ENCODE results near the gene SLC6A11. TPM values are rescaled to one million over a fixed set of nuclear protein-coding genes. Genes with fewer than 3 reads are reported as not detected.

SLC6A11 gene
- total RNA-seq, 1 experiment from 2014 or later: not detected

GRCh38 chr3:10930666-10931040, 114.6 kb downstream of the SLC6A11 start:
- no peaks in the 10 kb centered on the region for H3K4me1 ChIP-seq (ENCODE audit: insufficient read depth, low read length, poor library complexity, severe bottlenecking)
- H3K36me3 ChIP-seq (ENCODE audit: insufficient read depth, low read length, poor library complexity, severe bottlenecking): no peaks in the 10 kb centered on the region
- no TSS peak for BruUV-seq (replicated peaks)
- intact Hi-C loops (cut with micrococcal nuclease; ENCODE audit: unreplicated experiment): no loop called here
- H3K4me3 ChIP-seq (ENCODE audit: low read depth, low read length, poor library complexity, severe bottlenecking): no peak overlapping the region
- H3K27me3 ChIP-seq (replicated peaks; ENCODE audit: insufficient read depth, low read depth, low read length, poor library complexity): no peaks in the 10 kb centered on the region
- CTCF ChIA-PET: no interaction called here
- POLR2A ChIA-PET (ENCODE audit: low non-redundant PET): no interaction called here
- no peak for DNase-seq (ENCODE audit: low spot score)
- no peaks in the 10 kb centered on the region for H3K9me3 ChIP-seq (ENCODE audit: low read depth, low read length, poor library complexity, severe bottlenecking)
- TF ChIP-seq EZH2 (IDR thresholded peaks at IDR 0.05; ENCODE audit: borderline replicate concordance, low read depth, low read length, poor library complexity, severe bottlenecking): no peak
- no peak for TF ChIP-seq CTCF (conservative IDR thresholded peaks at IDR 0.05; ENCODE audit: low read depth, low read length)
- no peak overlapping the region for H3K27ac ChIP-seq (ENCODE audit: low read depth, low read length, poor library complexity, severe bottlenecking)

DNA sequence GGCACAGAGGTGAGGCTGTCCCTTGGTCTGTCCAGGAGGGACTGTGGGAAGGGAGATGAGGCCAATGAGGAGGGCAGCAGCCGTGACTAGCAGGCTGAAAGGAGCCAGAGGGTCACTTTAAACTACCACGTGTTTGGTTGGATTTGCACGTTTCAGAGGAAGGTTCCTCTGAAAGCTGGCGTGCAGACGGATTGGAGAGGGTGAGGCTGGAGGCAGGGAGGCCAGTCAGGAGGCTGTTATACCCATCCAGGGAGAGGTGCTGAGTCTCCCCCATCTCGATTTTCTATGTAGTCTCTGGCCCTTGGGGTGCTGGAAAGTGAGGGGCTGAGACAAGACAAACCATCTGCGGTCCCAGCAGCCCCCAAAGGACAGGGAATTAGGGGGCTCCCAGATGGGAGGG, 116.6 kb downstream of the SLC6A11 start:
- BruUV-seq (replicated peaks): no TSS peak
- H3K4me1 ChIP-seq (ENCODE audit: insufficient read depth, low read length, poor library complexity, severe bottlenecking): no peaks in the 10 kb centered on the region
- no peaks in the 10 kb centered on the region for H3K36me3 ChIP-seq (ENCODE audit: insufficient read depth, low read length, poor library complexity, severe bottlenecking)
- DNase-seq (ENCODE audit: low spot score): no peak
- H3K4me3 ChIP-seq (ENCODE audit: low read depth, low read length, poor library complexity, severe bottlenecking): no peak overlapping the region
- POLR2A ChIA-PET (ENCODE audit: low non-redundant PET): no interaction called here
- no peak for TF ChIP-seq CTCF (conservative IDR thresholded peaks at IDR 0.05; ENCODE audit: low read depth, low read length)
- TF ChIP-seq EZH2 (IDR thresholded peaks at IDR 0.05; ENCODE audit: borderline replicate concordance, low read depth, low read length, poor library complexity, severe bottlenecking): no peak
- no peaks in the 10 kb centered on the region for H3K9me3 ChIP-seq (ENCODE audit: low read depth, low read length, poor library complexity, severe bottlenecking)
- CTCF ChIA-PET: no interaction called here
- intact Hi-C loops (cut with micrococcal nuclease; ENCODE audit: unreplicated experiment): no loop called here
- peaks cover 2% of the 10 kb centered on the region for H3K27me3 ChIP-seq (replicated peaks; ENCODE audit: insufficient read depth, low read depth, low read length, poor library complexity)
- no peak overlapping the region for H3K27ac ChIP-seq (ENCODE audit: low read depth, low read length, poor library complexity, severe bottlenecking)

DNA sequence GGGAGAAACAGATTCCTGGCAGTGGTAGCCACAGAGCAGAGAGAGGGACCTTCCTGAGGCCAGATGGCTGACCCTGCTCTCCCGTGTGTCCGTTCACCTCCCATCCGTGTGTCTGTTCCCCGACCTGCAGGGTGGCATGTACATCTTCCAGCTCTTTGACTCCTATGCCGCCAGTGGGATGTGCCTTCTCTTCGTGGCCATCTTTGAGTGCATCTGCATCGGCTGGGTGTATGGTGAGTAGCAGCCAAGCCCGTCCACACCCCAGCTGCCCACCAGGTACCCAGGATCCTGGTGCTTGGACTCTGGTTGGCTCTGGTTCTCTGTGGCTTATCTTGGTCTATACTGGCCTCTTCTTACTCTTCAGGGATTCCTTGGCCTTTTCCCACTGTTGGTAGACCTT, 117.0 kb downstream of the SLC6A11 start:
- Histone ChIP-seq H3K36me3 (ENCODE audit: insufficient read depth, low read length, poor library complexity, severe bottlenecking) (no peaks in the 10 kb centered on the region), H3K4me3 (ENCODE audit: low read depth, low read length, poor library complexity, severe bottlenecking) (no peak overlapping the region), H3K9me3 (ENCODE audit: low read depth, low read length, poor library complexity, severe bottlenecking) (no peaks in the 10 kb centered on the region), H3K27me3 (replicated peaks; ENCODE audit: insufficient read depth, low read depth, low read length, poor library complexity) (peaks cover 2% of the 10 kb centered on the region), H3K4me1 (ENCODE audit: insufficient read depth, low read length, poor library complexity, severe bottlenecking) (no peaks in the 10 kb centered on the region), H3K27ac (ENCODE audit: low read depth, low read length, poor library complexity, severe bottlenecking) (no peak overlapping the region)
- DNase-seq (ENCODE audit: low spot score): no peak
- BruUV-seq (replicated peaks): no TSS peak
- ChIA-PET POLR2A (ENCODE audit: low non-redundant PET) (no interaction called here), CTCF (no interaction called here)
- TF ChIP-seq CTCF (conservative IDR thresholded peaks at IDR 0.05; ENCODE audit: low read depth, low read length) (no peak), EZH2 (IDR thresholded peaks at IDR 0.05; ENCODE audit: borderline replicate concordance, low read depth, low read length, poor library complexity, severe bottlenecking) (no peak)
- intact Hi-C loops (cut with micrococcal nuclease; ENCODE audit: unreplicated experiment): no loop called here
